OCI-LY3 (cell line): ENCODE measurements around the gene DMRT2.

Source experiments
- H2AFZ ChIP-seq: fragments of 200-600, 300-600 bp; shearing (Covaris generic); 2 replicates; pipeline ENCODE4 v1.6.0; 2014; ENCODE audit warnings: antibody characterized with exemption, low read depth, low read length
- H3K27ac ChIP-seq: fragments of 200-600, 300-600 bp; sonication (generic); 2 replicates; pipeline ENCODE4 v1.5.1; 2014; ENCODE audit warnings: mild to moderate bottlenecking, low read length, moderate library complexity, mixed read lengths
- H3K27me3 ChIP-seq: fragments of 200-600, 300-600 bp; sonication (generic); 2 replicates; pipeline ENCODE4 v1.6.1; 2014; ENCODE audit warnings: low read depth, low read length, mixed read lengths
- H3K36me3 ChIP-seq: fragments of 200-600, 300-600 bp; sonication (generic); replicated peaks from 2 replicates; pipeline ENCODE3; 2014; ENCODE audit warnings: low read depth, low read length, mixed read lengths
- H3K4me1 ChIP-seq: fragments of 300-600, 200-600 bp; sonication (generic); 2 replicates; pipeline ENCODE4 v1.6.1; 2014; ENCODE audit warnings: low read length, mixed read lengths
- H3K4me2 ChIP-seq: fragments of 200-600, 300-600 bp; sonication (generic); 2 replicates; pipeline ENCODE4 v1.6.1; 2014; ENCODE audit warnings: low read length, mixed read lengths
- H3K4me3 ChIP-seq: fragments of 300-600, 200-600 bp; sonication (generic); 2 replicates; pipeline ENCODE4 v1.5.1; 2014; ENCODE audit warnings: antibody characterized with exemption, mild to moderate bottlenecking, low read length, moderate library complexity
- H3K79me2 ChIP-seq: fragments of 300-600, 200-600 bp; shearing (Covaris generic); 2 replicates; pipeline ENCODE4 v1.6.1; 2014; ENCODE audit warnings: mild to moderate bottlenecking, low read length, mixed read lengths
- H3K9ac ChIP-seq: fragments of 300-600, 200-600 bp; shearing (Covaris generic); 2 replicates; pipeline ENCODE4 v1.6.0; 2014; ENCODE audit warnings: mild to moderate bottlenecking, low read length, moderate library complexity
- H3K9me3 ChIP-seq: fragments of 200-600, 300-600 bp; shearing (Covaris generic); 2 replicates; pipeline ENCODE4 v1.6.1; 2014; ENCODE audit warnings: low read length, mixed read lengths; ENCODE audit not compliant: insufficient read depth
- H4K20me1 ChIP-seq: fragments of 200-600, 300-600 bp; sonication (generic); 2 replicates; pipeline ENCODE4 v1.6.1; 2016; ENCODE audit warnings: low read length, mixed read lengths; ENCODE audit not compliant: insufficient read depth
- CTCF ChIP-seq: fragments of 200-600, 300-600 bp; sonication (generic); IDR thresholded peaks from 2 replicates; pipeline ENCODE4 v1.5.1; 2014; ENCODE audit warnings: antibody characterized with exemption, low read length, low read depth
- EZH2phosphoT487 ChIP-seq: fragments of 200-600 bp; shearing (Covaris generic); IDR thresholded peaks from 2 replicates; pipeline ENCODE4 v1.6.1; 2018; ENCODE audit warnings: antibody characterized with exemption, mixed run types, low read depth

Gene DMRT2

GRCh38 chr9:1007312-1007711, 42.8 kb upstream of the DMRT2 start:
- Histone ChIP-seq H3K4me2 (peak overlapping the region; percentile 4; the same call in 1 of the 2 replicates), H3K4me3 (no peak overlapping the region), H3K9ac (no peak overlapping the region), H3K27ac (no peak overlapping the region), H4K20me1 (no peaks in the 10 kb centered on the region), H2AFZ (peak overlapping the region; percentile 79), H3K79me2 (no peaks in the 10 kb centered on the region), H3K4me1 (peaks cover 34% of the 10 kb centered on the region), H3K9me3 (no peaks in the 10 kb centered on the region), H3K36me3 (no peaks in the 10 kb centered on the region), H3K27me3 (no peaks in the 10 kb centered on the region)
- TF ChIP-seq EZH2phosphoT487 = no peak
- no peak for TF ChIP-seq CTCF

- Histone ChIP-seq H3K9ac (no peak overlapping the region), H4K20me1 (no peaks in the 10 kb centered on the region), H3K4me2 (no peak overlapping the region), H3K4me3 (no peak overlapping the region), H3K36me3 (no peaks in the 10 kb centered on the region), H3K27me3 (no peaks in the 10 kb centered on the region), H3K79me2 (no peaks in the 10 kb centered on the region), H3K4me1 (peaks cover 34% of the 10 kb centered on the region), H3K27ac (no peak overlapping the region), H2AFZ (no peak overlapping the region), H3K9me3 (no peaks in the 10 kb centered on the region)
- no peak for TF ChIP-seq CTCF
- TF ChIP-seq EZH2phosphoT487 = no peak
Observed at GRCh38 chr9:1008216-1008615, 41.9 kb upstream of the DMRT2 start.

- Histone ChIP-seq H4K20me1 (no peaks in the 10 kb centered on the region), H3K4me1 (peaks cover 31% of the 10 kb centered on the region), H3K79me2 (no peaks in the 10 kb centered on the region), H2AFZ (peak overlapping the region; percentile 90), H3K9me3 (no peaks in the 10 kb centered on the region), H3K4me3 (peak overlapping the region; percentile 44), H3K36me3 (no peaks in the 10 kb centered on the region), H3K27ac (no peak overlapping the region), H3K27me3 (no peaks in the 10 kb centered on the region), H3K4me2 (peak overlapping the region; percentile 53), H3K9ac (no peak overlapping the region)
- TF ChIP-seq EZH2phosphoT487 (no peak), CTCF (peak; percentile 94)
Observed at GRCh38 chr9:1009101-1009707, 41.0 kb upstream of the DMRT2 start.

- TF ChIP-seq EZH2phosphoT487 (no peak), CTCF (no peak)
- Histone ChIP-seq H3K79me2 (no peaks in the 10 kb centered on the region), H3K9ac (no peak overlapping the region), H3K36me3 (no peaks in the 10 kb centered on the region), H3K9me3 (no peaks in the 10 kb centered on the region), H3K27ac (no peak overlapping the region), H3K27me3 (no peaks in the 10 kb centered on the region), H3K4me1 (peaks cover 12% of the 10 kb centered on the region), H4K20me1 (no peaks in the 10 kb centered on the region), H3K4me2 (no peak overlapping the region), H3K4me3 (no peak overlapping the region), H2AFZ (no peak overlapping the region)
Observed at GRCh38 chr9:1013021-1013420, 37.1 kb upstream of the DMRT2 start.
